Measurements from ENCODE around the gene CREB3L2.
"Not testable (repeated sequence)": the region's sequence is repeated elsewhere in the genome, so short reads cannot be mapped to it uniquely, and the experiment has no call there.

Gene CREB3L2

GRCh38 chr7:137977173-137977572, 24.7 kb downstream of the CREB3L2 start:
- H3K36me3 ChIP-seq (ENCODE audit: control insufficient read depth in 5 of 5, insufficient read depth in 5 of 5, low read length in 5 of 5) = no peaks in the 10 kb centered on the region
- H3K9ac ChIP-seq (ENCODE audit: low read length in 5 of 5) = peak overlapping the region in 1 of 5 donors; percentile 58
- H3K4me3 ChIP-seq (ENCODE audit: low read depth in 1 of 5, low read length in 5 of 5) = no peak overlapping the region
- peak overlapping the region; percentile 89 for H3K27ac ChIP-seq (ENCODE audit: low read depth, low read length)
- no peaks in the 10 kb centered on the region for H3K27me3 ChIP-seq (ENCODE audit: control insufficient read depth in 5 of 5, insufficient read depth in 4 of 5, low read length in 5 of 5)
- H3K9me3 ChIP-seq (ENCODE audit: control insufficient read depth in 5 of 5, low read length in 5 of 5) = no peaks in the 10 kb centered on the region
- H3K4me1 ChIP-seq (ENCODE audit: control insufficient read depth in 5 of 5, insufficient read depth in 5 of 5, low read length in 5 of 5) = peaks cover 6 to 69% (median 52%) of the 10 kb centered on the region in 5 donors

- Histone ChIP-seq H3K27ac (ENCODE audit: low read depth, low read length) (peak overlapping the region; percentile 89), H3K9ac (ENCODE audit: low read length in 5 of 5) (peak overlapping the region in 1 of 5 donors; percentile 58)
Observed at GRCh38 chr7:137976696-137977095, 25.2 kb downstream of the CREB3L2 start.

GRCh38 chr7:137976232-137976631, 25.7 kb downstream of the CREB3L2 start:
- H3K4me3 ChIP-seq (ENCODE audit: low read depth in 1 of 5, low read length in 5 of 5) = no peak overlapping the region
- no peaks in the 10 kb centered on the region for H3K27me3 ChIP-seq (ENCODE audit: control insufficient read depth in 5 of 5, insufficient read depth in 4 of 5, low read length in 5 of 5)
- no peak overlapping the region for H3K9ac ChIP-seq (ENCODE audit: low read length in 5 of 5)
- H3K27ac ChIP-seq (ENCODE audit: low read depth, low read length) = peak overlapping the region; percentile 89
- no peaks in the 10 kb centered on the region for H3K36me3 ChIP-seq (ENCODE audit: control insufficient read depth in 5 of 5, insufficient read depth in 5 of 5, low read length in 5 of 5)
- H3K4me1 ChIP-seq (ENCODE audit: control insufficient read depth in 5 of 5, insufficient read depth in 5 of 5, low read length in 5 of 5) = peaks cover 6 to 62% (median 43%) of the 10 kb centered on the region in 5 donors
- no peaks in the 10 kb centered on the region for H3K9me3 ChIP-seq (ENCODE audit: control insufficient read depth in 5 of 5, low read length in 5 of 5)

More at GRCh38 chr7:137976696-137977095, 25.2 kb downstream of the CREB3L2 start:
- H3K9me3 ChIP-seq (ENCODE audit: control insufficient read depth in 5 of 5, low read length in 5 of 5) = no peaks in the 10 kb centered on the region
- H3K36me3 ChIP-seq (ENCODE audit: control insufficient read depth in 5 of 5, insufficient read depth in 5 of 5, low read length in 5 of 5) = no peaks in the 10 kb centered on the region
- H3K27me3 ChIP-seq (ENCODE audit: control insufficient read depth in 5 of 5, insufficient read depth in 4 of 5, low read length in 5 of 5) = no peaks in the 10 kb centered on the region
- H3K4me1 ChIP-seq (ENCODE audit: control insufficient read depth in 5 of 5, insufficient read depth in 5 of 5, low read length in 5 of 5) = peaks cover 6 to 66% (median 47%) of the 10 kb centered on the region in 5 donors
- no peak overlapping the region for H3K4me3 ChIP-seq (ENCODE audit: low read depth in 1 of 5, low read length in 5 of 5)

GRCh38 chr7:137975768-137976167, 26.1 kb downstream of the CREB3L2 start:
- Histone ChIP-seq H3K27ac (ENCODE audit: low read depth, low read length) (peak overlapping the region; percentile 89), H3K4me1 (ENCODE audit: control insufficient read depth in 5 of 5, insufficient read depth in 5 of 5, low read length in 5 of 5) (peaks cover 7 to 59% (median 39%) of the 10 kb centered on the region in 5 donors), H3K36me3 (ENCODE audit: control insufficient read depth in 5 of 5, insufficient read depth in 5 of 5, low read length in 5 of 5) (no peaks in the 10 kb centered on the region), H3K27me3 (ENCODE audit: control insufficient read depth in 5 of 5, insufficient read depth in 4 of 5, low read length in 5 of 5) (no peaks in the 10 kb centered on the region), H3K4me3 (ENCODE audit: low read depth in 1 of 5, low read length in 5 of 5) (no peak overlapping the region), H3K9ac (ENCODE audit: low read length in 5 of 5) (no peak overlapping the region), H3K9me3 (ENCODE audit: control insufficient read depth in 5 of 5, low read length in 5 of 5) (no peaks in the 10 kb centered on the region)

DNA sequence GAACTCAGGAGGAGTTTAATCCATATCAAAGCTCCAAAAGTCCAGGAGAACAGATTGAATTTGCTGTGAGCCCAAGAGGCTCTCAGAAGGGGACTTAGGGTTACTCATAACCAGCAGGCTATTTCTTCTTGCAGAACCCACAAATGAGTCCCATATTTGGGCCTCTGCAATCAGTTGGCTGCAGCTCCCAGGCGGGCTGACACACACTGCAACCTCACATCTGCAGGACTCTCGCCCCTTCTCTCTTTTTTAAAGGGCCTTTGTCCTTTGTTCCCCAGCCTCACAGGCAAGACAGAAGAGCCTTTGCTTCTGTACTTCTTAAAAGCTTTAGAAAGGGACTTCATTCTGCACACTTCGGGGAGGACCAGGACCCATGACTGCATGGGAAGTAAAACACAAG, 26.7 kb downstream of the CREB3L2 start:
- Histone ChIP-seq H3K27ac (ENCODE audit: low read depth, low read length) (peak overlapping the region; percentile 89), H3K9ac (ENCODE audit: low read length in 5 of 5) (no peak overlapping the region), H3K4me3 (ENCODE audit: low read depth in 1 of 5, low read length in 5 of 5) (no peak overlapping the region), H3K27me3 (ENCODE audit: control insufficient read depth in 5 of 5, insufficient read depth in 4 of 5, low read length in 5 of 5) (no peaks in the 10 kb centered on the region), H3K9me3 (ENCODE audit: control insufficient read depth in 5 of 5, low read length in 5 of 5) (no peaks in the 10 kb centered on the region), H3K4me1 (ENCODE audit: control insufficient read depth in 5 of 5, insufficient read depth in 5 of 5, low read length in 5 of 5) (peaks cover 10 to 59% (median 45%) of the 10 kb centered on the region in 5 donors), H3K36me3 (ENCODE audit: control insufficient read depth in 5 of 5, insufficient read depth in 5 of 5, low read length in 5 of 5) (no peaks in the 10 kb centered on the region)

DNA sequence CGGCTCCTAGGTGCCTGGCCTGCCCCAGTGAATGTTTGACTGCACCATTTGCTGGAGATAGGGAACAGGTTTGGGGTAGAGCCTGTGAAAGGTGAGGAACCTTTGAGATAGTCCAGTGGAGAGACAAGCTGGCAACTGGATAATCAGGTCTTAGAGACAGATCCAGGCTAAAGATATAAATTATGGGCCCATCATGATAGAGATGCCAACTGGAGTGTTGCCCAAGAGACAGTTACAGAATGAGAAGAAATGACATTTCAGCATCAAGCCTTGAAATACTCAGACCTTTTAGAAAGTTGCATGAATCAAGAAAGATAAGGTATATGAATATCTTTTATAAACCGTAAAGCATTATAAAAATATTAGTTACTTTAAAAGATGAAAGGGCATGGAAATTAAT, 27.1 kb downstream of the CREB3L2 start:
- no peak overlapping the region for H3K9ac ChIP-seq (ENCODE audit: low read length in 5 of 5)
- H3K36me3 ChIP-seq (ENCODE audit: control insufficient read depth in 5 of 5, insufficient read depth in 5 of 5, low read length in 5 of 5) = no peaks in the 10 kb centered on the region
- H3K27ac ChIP-seq (ENCODE audit: low read depth, low read length) = peak overlapping the region; percentile 89
- H3K27me3 ChIP-seq (ENCODE audit: control insufficient read depth in 5 of 5, insufficient read depth in 4 of 5, low read length in 5 of 5) = no peaks in the 10 kb centered on the region
- H3K4me3 ChIP-seq (ENCODE audit: low read depth in 1 of 5, low read length in 5 of 5) = no peak overlapping the region
- no peaks in the 10 kb centered on the region for H3K9me3 ChIP-seq (ENCODE audit: control insufficient read depth in 5 of 5, low read length in 5 of 5)
- H3K4me1 ChIP-seq (ENCODE audit: control insufficient read depth in 5 of 5, insufficient read depth in 5 of 5, low read length in 5 of 5) = peaks cover 10 to 59% (median 47%) of the 10 kb centered on the region in 5 donors

DNA sequence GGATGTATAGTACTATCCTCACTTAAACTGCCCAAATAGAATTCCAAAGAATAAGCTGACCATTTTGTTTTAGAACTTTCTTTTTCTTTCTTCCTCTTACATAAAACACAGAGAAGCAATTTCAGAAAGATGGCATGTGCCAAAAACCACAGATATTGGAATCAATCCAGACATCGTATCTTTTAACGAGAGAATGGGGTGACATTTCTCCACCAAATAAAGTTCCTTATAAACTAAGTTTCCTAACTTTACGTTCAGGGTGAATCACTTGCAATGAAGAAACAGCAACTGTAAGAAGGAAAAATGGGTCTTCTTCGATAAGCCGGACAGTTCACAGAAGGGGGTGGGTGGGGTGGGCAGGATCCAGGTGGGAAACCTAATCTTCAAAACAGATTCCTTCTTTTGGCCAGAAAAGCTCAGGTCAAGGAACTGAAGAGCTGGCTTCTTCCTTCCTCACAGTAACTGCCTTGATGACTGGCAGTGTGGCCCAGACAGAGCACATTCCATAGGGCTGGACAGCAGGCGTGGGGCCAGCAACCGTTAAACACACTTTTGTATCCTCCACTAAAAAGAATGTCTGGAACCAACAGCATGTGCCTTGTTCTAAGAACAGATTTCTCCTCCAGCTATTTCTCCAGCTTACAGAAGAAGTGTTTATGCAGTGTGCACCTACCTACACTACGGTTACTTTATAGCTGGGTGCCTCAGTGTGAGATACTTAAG, 31.5 kb downstream of the CREB3L2 start:
- Histone ChIP-seq H3K4me3 (ENCODE audit: low read depth in 1 of 5, low read length in 5 of 5) (no peak overlapping the region), H3K9ac (ENCODE audit: low read length in 5 of 5) (peak overlapping the region in 2 of 5 donors; percentile 14 to 60), H3K4me1 (ENCODE audit: control insufficient read depth in 5 of 5, insufficient read depth in 5 of 5, low read length in 5 of 5) (peaks cover 4 to 51% (median 50%) of the 10 kb centered on the region in 5 donors), H3K9me3 (ENCODE audit: control insufficient read depth in 5 of 5, low read length in 5 of 5) (no peaks in the 10 kb centered on the region), H3K27me3 (ENCODE audit: control insufficient read depth in 5 of 5, insufficient read depth in 4 of 5, low read length in 5 of 5) (no peaks in the 10 kb centered on the region), H3K36me3 (ENCODE audit: control insufficient read depth in 5 of 5, insufficient read depth in 5 of 5, low read length in 5 of 5) (no peaks in the 10 kb centered on the region), H3K27ac (ENCODE audit: low read depth, low read length) (peak overlapping the region; percentile 86)

GRCh38 chr7:137969828-137970227, 32.1 kb downstream of the CREB3L2 start:
- no peak overlapping the region for H3K4me3 ChIP-seq (ENCODE audit: low read depth in 1 of 5, low read length in 5 of 5)
- peak overlapping the region; percentile 86 for H3K27ac ChIP-seq (ENCODE audit: low read depth, low read length)
- H3K9ac ChIP-seq (ENCODE audit: low read length in 5 of 5) = peak overlapping the region in 2 of 5 donors; percentile 14 to 60
- H3K4me1 ChIP-seq (ENCODE audit: control insufficient read depth in 5 of 5, insufficient read depth in 5 of 5, low read length in 5 of 5) = peaks cover 4 to 48% (median 44%) of the 10 kb centered on the region in 5 donors
- no peaks in the 10 kb centered on the region for H3K36me3 ChIP-seq (ENCODE audit: control insufficient read depth in 5 of 5, insufficient read depth in 5 of 5, low read length in 5 of 5)
- no peaks in the 10 kb centered on the region for H3K9me3 ChIP-seq (ENCODE audit: control insufficient read depth in 5 of 5, low read length in 5 of 5)
- H3K27me3 ChIP-seq (ENCODE audit: control insufficient read depth in 5 of 5, insufficient read depth in 4 of 5, low read length in 5 of 5) = no peaks in the 10 kb centered on the region

- H3K4me3 ChIP-seq (ENCODE audit: low read depth in 1 of 5, low read length in 5 of 5) = no peak overlapping the region
- peaks cover 4 to 42% (median 39%) of the 10 kb centered on the region in 5 donors for H3K4me1 ChIP-seq (ENCODE audit: control insufficient read depth in 5 of 5, insufficient read depth in 5 of 5, low read length in 5 of 5)
- H3K27ac ChIP-seq (ENCODE audit: low read depth, low read length) = peak overlapping the region; percentile 86
Observed at GRCh38 chr7:137968890-137969289, 33.0 kb downstream of the CREB3L2 start.

DNA sequence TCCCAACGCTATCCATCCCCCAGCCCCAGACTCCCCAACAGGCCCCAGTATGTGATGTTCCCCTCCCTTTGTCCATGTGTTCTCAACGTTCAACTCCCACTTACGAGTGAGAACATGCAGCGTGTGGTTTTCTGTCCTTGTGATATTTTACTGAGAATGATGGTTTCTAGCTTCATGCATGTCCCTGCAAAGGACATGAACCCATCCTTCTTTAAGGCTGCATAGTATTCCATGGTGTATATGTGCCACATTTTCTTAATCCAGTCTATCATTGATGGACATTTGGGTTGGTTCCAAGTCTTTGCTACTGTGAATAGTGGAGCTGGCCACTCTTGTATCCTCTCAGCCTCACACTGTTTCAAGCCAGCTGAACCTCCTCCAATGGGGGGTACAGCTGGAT, 33.5 kb downstream of the CREB3L2 start:
- not testable (repeated sequence) for H3K36me3 ChIP-seq (ENCODE audit: control insufficient read depth in 5 of 5, insufficient read depth in 5 of 5, low read length in 5 of 5); H3K27me3 ChIP-seq (ENCODE audit: control insufficient read depth in 5 of 5, insufficient read depth in 4 of 5, low read length in 5 of 5); H3K9me3 ChIP-seq (ENCODE audit: control insufficient read depth in 5 of 5, low read length in 5 of 5); H3K9ac ChIP-seq (ENCODE audit: low read length in 5 of 5); H3K4me3 ChIP-seq (ENCODE audit: low read depth in 1 of 5, low read length in 5 of 5); H3K27ac ChIP-seq (ENCODE audit: low read depth, low read length)
- H3K4me1 ChIP-seq (ENCODE audit: control insufficient read depth in 5 of 5, insufficient read depth in 5 of 5, low read length in 5 of 5) = peaks cover 4 to 42% (median 41%) of the 10 kb centered on the region in 5 donors

More at GRCh38 chr7:137968890-137969289, 33.0 kb downstream of the CREB3L2 start:
- no peaks in the 10 kb centered on the region for H3K36me3 ChIP-seq (ENCODE audit: control insufficient read depth in 5 of 5, insufficient read depth in 5 of 5, low read length in 5 of 5)
- H3K27me3 ChIP-seq (ENCODE audit: control insufficient read depth in 5 of 5, insufficient read depth in 4 of 5, low read length in 5 of 5) = no peaks in the 10 kb centered on the region
- H3K9ac ChIP-seq (ENCODE audit: low read length in 5 of 5) = no peak overlapping the region
- no peaks in the 10 kb centered on the region for H3K9me3 ChIP-seq (ENCODE audit: control insufficient read depth in 5 of 5, low read length in 5 of 5)
